ENCODE data around the gene NOL9. TPM values are rescaled to one million over a fixed set of nuclear protein-coding genes. Genes with fewer than 3 reads are reported as not detected.
A peak's percentile ranks its signal among the peaks of the same experiment; 100 is the strongest.

The NOL9 gene
- total and polyA plus RNA-seq, 9 of the 15 experiments (the other 6 are each of a cell fraction or from before 2014, with no cell fraction given), result 5.6 to 76.5 (median 47.3) TPM

DNA sequence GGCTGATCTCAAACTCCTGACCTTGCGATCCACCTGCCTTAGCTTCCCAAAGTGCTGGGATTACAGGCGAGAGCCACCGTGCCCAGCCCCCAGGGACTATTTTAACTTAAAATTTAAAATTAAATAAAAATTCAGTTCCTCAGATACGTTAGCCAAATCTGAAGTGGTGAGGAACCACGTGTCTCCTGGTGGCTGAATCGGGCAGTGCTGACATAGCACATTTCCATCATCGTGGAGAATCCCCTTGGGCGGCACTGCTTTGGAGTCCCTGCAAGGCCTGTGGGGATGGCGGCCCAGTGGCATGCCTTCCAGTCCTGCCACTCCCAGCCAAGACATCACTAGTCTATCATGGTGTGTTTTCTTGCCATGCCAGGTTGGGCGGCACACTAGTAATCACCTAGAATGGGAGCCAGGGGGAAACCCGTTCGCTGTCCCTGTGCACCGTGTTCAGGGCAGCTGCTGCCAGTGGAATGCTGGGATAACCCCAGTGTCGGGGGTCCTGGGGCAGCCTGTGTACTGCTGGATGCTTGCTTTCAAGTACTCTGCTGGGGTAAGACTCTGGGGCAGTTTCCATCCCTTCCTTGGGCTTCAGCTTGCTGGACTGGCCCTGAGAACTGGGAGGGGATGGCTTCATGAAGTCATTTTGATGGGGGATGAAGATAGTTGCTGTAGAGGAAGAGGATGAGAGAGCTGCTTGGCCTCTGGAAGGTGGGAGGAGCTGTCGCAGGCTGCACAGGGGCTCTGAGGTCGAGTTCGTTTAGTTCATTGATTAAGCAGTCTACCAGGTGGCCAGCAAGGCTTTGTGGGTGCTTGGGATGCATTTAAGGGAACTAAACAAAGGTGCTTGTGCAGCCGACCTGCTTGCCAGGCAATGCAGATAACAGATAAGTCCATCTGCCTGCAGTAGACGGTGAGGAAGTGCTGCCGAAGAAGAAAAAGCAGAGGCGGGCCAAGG lies 30.1 kb upstream of the NOL9 start (continued):
- no peak for TF ChIP-seq CSDE1 (IDR thresholded peaks at IDR 0.05)
- no peak for TF ChIP-seq PYGO2 (tag; IDR thresholded peaks at IDR 0.05)
- TF ChIP-seq, protein P1, sequence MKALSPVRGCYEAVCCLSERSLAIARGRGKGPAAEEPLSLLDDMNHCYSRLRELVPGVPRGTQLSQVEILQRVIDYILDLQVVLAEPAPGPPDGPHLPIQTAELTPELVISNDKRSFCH (CRISPR knock-in tag; IDR thresholded peaks at IDR 0.05), result no peak
- TF ChIP-seq, protein P1 (tag; IDR thresholded peaks at IDR 0.05), result no peak
- peak; percentile 39; the same call in 1 of the 2 replicates for TF ChIP-seq ATF7 (IDR thresholded peaks at IDR 0.05)
- TF ChIP-seq, protein P2, sequence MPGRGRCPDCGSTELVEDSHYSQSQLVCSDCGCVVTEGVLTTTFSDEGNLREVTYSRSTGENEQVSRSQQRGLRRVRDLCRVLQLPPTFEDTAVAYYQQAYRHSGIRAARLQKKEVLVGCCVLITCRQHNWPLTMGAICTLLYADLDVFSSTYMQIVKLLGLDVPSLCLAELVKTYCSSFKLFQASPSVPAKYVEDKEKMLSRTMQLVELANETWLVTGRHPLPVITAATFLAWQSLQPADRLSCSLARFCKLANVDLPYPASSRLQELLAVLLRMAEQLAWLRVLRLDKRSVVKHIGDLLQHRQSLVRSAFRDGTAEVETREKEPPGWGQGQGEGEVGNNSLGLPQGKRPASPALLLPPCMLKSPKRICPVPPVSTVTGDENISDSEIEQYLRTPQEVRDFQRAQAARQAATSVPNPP (IDR thresholded peaks at IDR 0.05; ENCODE audit: borderline replicate concordance, insufficient read depth, insufficient read length), result no peak
- TF ChIP-seq, protein P3, sequence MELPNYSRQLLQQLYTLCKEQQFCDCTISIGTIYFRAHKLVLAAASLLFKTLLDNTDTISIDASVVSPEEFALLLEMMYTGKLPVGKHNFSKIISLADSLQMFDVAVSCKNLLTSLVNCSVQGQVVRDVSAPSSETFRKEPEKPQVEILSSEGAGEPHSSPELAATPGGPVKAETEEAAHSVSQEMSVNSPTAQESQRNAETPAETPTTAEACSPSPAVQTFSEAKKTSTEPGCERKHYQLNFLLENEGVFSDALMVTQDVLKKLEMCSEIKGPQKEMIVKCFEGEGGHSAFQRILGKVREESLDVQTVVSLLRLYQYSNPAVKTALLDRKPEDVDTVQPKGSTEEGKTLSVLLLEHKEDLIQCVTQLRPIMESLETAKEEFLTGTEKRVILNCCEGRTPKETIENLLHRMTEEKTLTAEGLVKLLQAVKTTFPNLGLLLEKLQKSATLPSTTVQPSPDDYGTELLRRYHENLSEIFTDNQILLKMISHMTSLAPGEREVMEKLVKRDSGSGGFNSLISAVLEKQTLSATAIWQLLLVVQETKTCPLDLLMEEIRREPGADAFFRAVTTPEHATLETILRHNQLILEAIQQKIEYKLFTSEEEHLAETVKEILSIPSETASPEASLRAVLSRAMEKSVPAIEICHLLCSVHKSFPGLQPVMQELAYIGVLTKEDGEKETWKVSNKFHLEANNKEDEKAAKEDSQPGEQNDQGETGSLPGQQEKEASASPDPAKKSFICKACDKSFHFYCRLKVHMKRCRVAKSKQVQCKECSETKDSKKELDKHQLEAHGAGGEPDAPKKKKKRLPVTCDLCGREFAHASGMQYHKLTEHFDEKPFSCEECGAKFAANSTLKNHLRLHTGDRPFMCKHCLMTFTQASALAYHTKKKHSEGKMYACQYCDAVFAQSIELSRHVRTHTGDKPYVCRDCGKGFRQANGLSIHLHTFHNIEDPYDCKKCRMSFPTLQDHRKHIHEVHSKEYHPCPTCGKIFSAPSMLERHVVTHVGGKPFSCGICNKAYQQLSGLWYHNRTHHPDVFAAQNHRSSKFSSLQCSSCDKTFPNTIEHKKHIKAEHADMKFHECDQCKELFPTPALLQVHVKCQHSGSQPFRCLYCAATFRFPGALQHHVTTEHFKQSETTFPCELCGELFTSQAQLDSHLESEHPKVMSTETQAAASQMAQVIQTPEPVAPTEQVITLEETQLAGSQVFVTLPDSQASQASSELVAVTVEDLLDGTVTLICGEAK (IDR thresholded peaks at IDR 0.05), result no peak
- TF ChIP-seq, protein P3 (CRISPR knock-in tag; IDR thresholded peaks at IDR 0.05), result no peak
- TF ChIP-seq HMG20A (CRISPR knock-in tag; conservative IDR thresholded peaks at IDR 0.05), result no peak
